ENCODE measurements around the gene ITGA4. TPM values are rescaled to one million over a fixed set of nuclear protein-coding genes. Genes with fewer than 3 reads are reported as not detected.

ITGA4 gene
- total RNA-seq, 1 experiment from 2014 or later, result 2.7 TPM

GRCh38 chr2:181459621-181460021, 2.4 kb downstream of the ITGA4 start (continued):
- no peak for TF ChIP-seq OVOL2 (CRISPR knock-in tag; IDR thresholded peaks at IDR 0.05; ENCODE audit: borderline replicate concordance)
- no peak for TF ChIP-seq USF1 (CRISPR knock-in tag; IDR thresholded peaks at IDR 0.05)
- TF ChIP-seq ATF6 (CRISPR knock-in tag; IDR thresholded peaks at IDR 0.05), result no peak
- TF ChIP-seq FOXK1 (CRISPR knock-in tag; IDR thresholded peaks at IDR 0.05), result no peak

GRCh38 chr2:181461056-181461997, 4.1 kb downstream of the ITGA4 start:
- CTCF ChIA-PET, result no interaction called here
- no peak for DNase-seq (ENCODE audit: low spot score)
- Mint-ChIP-seq H3K27me3 (ENCODE audit: low read depth) (peaks cover 57% of the 10 kb centered on the region), H3K4me1 (peaks cover 17% of the 10 kb centered on the region), H3K27ac (no peak overlapping the region), H3K4me3 (no peak overlapping the region), H3K36me3 (no peaks in the 10 kb centered on the region), H3K9me3 (no peaks in the 10 kb centered on the region)
- POLR2A ChIA-PET, result no interaction called here
- no peak for ATAC-seq
- no peak for TF ChIP-seq NFATC4 (CRISPR knock-in tag; IDR thresholded peaks at IDR 0.05)
- TF ChIP-seq ZNF423 (CRISPR knock-in tag; IDR thresholded peaks at IDR 0.05), result no peak
- TF ChIP-seq MLX (CRISPR knock-in tag; IDR thresholded peaks at IDR 0.05), result no peak
- no peak for TF ChIP-seq ZBTB21 (CRISPR knock-in tag; IDR thresholded peaks at IDR 0.05; ENCODE audit: borderline replicate concordance)
- no peak for TF ChIP-seq NR3C1 (CRISPR knock-in tag; conservative IDR thresholded peaks at IDR 0.05; ENCODE audit: low read depth)
- no peak for TF ChIP-seq AR (CRISPR knock-in tag; IDR thresholded peaks at IDR 0.05)
- no peak for TF ChIP-seq HMGXB4 (CRISPR knock-in tag; IDR thresholded peaks at IDR 0.05)
- TF ChIP-seq PREB (CRISPR knock-in tag; IDR thresholded peaks at IDR 0.05; ENCODE audit: borderline replicate concordance), result no peak
- TF ChIP-seq ZNF532 (CRISPR knock-in tag; IDR thresholded peaks at IDR 0.05; ENCODE audit: borderline replicate concordance), result no peak
- TF ChIP-seq ZMAT4 (CRISPR knock-in tag; IDR thresholded peaks at IDR 0.05), result no peak
- TF ChIP-seq ZNF416 (CRISPR knock-in tag; IDR thresholded peaks at IDR 0.05), result no peak
- no peak for TF ChIP-seq ATF2 (CRISPR knock-in tag; IDR thresholded peaks at IDR 0.05; ENCODE audit: borderline replicate concordance, low read depth)
- no peak for TF ChIP-seq TEAD1 (CRISPR knock-in tag; IDR thresholded peaks at IDR 0.05)
- no peak for TF ChIP-seq JAZF1 (CRISPR knock-in tag; IDR thresholded peaks at IDR 0.05)
- TF ChIP-seq TEAD4 (CRISPR knock-in tag; IDR thresholded peaks at IDR 0.05), result no peak
